ENCODE results near the gene ST7.

- TF ChIP-seq CTCF (IDR thresholded peaks at IDR 0.05) (no peak), ZFX (IDR thresholded peaks at IDR 0.05; ENCODE audit: borderline replicate concordance) (no peak)
These were observed 233.1 kb downstream of the ST7 start for GRCh38 chr7:117186218-117187010.

All from 22Rv1 (cell line).